Measurements from ENCODE around the gene FAM81A. TPM values are rescaled to one million over a fixed set of nuclear protein-coding genes. Genes with fewer than 3 reads are reported as not detected.

FAM81A gene
- total RNA-seq, result 1 to 10 TPM; 1.1 to 4.5 (median 3.2) TPM
- 1 to 10 TPM in 1 of 2 donors, under 1 TPM in 1; 0.91 to 4.6 TPM for polyA plus RNA-seq
- long read RNA-seq, donor 1, partial matches to known transcripts, result 2 of 4 reads
- long read RNA-seq, donor 1, other reads (novel, unspliced or antisense), result 0 of 4 reads
- long read RNA-seq, donor 2, partial matches to known transcripts, result 2 of 3 reads
- long read RNA-seq, donor 2, other reads (novel, unspliced or antisense), result 1 of 3 reads
- long read RNA-seq, donor 3, partial matches to known transcripts, result 0 of 5 reads
- long read RNA-seq, donor 3, other reads (novel, unspliced or antisense), result 0 of 5 reads

- Histone ChIP-seq H3K4me3 (peak within 1 kb of the TSS; percentile 50 to 86 (median 60)), H3K27ac (peak within 1 kb of the TSS in 8 of 12 donors; percentile 24 to 53 (median 37))
- 0 to 1% (median 1%) methylated on average over 22 to 96 of the region's 96 CpGs for WGBS, 4 donors
These were observed at the start of gene FAM81A for GRCh38 chr15:59437817-59438624. TSS of gene FAM81A (plus strand) at chr15:59438186. CDS start at chr15:59458627, 20,441 bp downstream.

GRCh38 chr15:59388670-59389069, 49.3 kb upstream of the FAM81A start:
- H3K27ac ChIP-seq, result no peak overlapping the region
- WGBS, 4 donors, result 71 to 83% (median 81%) methylated on average over 3 of the region's 3 CpGs
- H3K4me1 ChIP-seq, result peaks cover 0 to 5% (median 0%) of the 10 kb centered on the region in 12 donors
- ATAC-seq (peak in 1 of 4 donors; percentile 12), DNase-seq (no peak)
- H3K36me3 ChIP-seq, result no peaks in the 10 kb centered on the region
- TF ChIP-seq POLR2A (IDR thresholded peaks at IDR 0.05) (no peak), CTCF (IDR thresholded peaks at IDR 0.05) (no peak)
- H3K9me3 ChIP-seq, result no peaks in the 10 kb centered on the region
- no peaks in the 10 kb centered on the region for H3K27me3 ChIP-seq
- intact Hi-C loops (cut with DNase I), result loop anchor here in 1 of 10 donors (10.0 kb wide), 1 partner anchor 96 kb away; no protein-coding TSS in a partner anchor
- no peak overlapping the region for H3K4me3 ChIP-seq

More at GRCh38 chr15:59437817-59438624, at the start of gene FAM81A:
- ATAC-seq, result peak; percentile 97 to 99 (median 99)
- Histone ChIP-seq H3K36me3 (no peaks in the 10 kb centered on the region), H3K27me3 (peaks cover 0 to 17% (median 0%) of the 10 kb centered on the region in 9 donors), H3K9me3 (no peaks in the 10 kb centered on the region), H3K4me1 (peaks cover 0 to 21% (median 14%) of the 10 kb centered on the region in 12 donors)
- peak; percentile 91 to 94 (median 91) for DNase-seq
- intact Hi-C loops (cut with DNase I), result loop anchor here in 7 of 10 donors (2.0 to 10.0 kb wide), 6 partner anchors 47 to 451 kb away; partner anchors contain the start of genes MYO1E (in 7 of the 7) and RNF111 (in 1 of the 7)
- TF ChIP-seq CTCF (IDR thresholded peaks at IDR 0.05) (no peak), POLR2A (IDR thresholded peaks at IDR 0.05) (no peak)

GRCh38 chr15:59392299-59392698, 45.7 kb upstream of the FAM81A start:
- DNase-seq (no peak), ATAC-seq (no peak)
- no peaks in the 10 kb centered on the region for H3K36me3 ChIP-seq
- 75 to 82% (median 77%) methylated on average over 5 of the region's 5 CpGs for WGBS, 4 donors
- peaks cover 0 to 5% (median 0%) of the 10 kb centered on the region in 12 donors for H3K4me1 ChIP-seq
- TF ChIP-seq CTCF (IDR thresholded peaks at IDR 0.05), result no peak
- TF ChIP-seq POLR2A (IDR thresholded peaks at IDR 0.05), result no peak
- H3K4me3 ChIP-seq, result no peak overlapping the region
- no peak overlapping the region for H3K27ac ChIP-seq
- intact Hi-C loops (cut with DNase I), result no loop called here
- H3K9me3 ChIP-seq, result no peaks in the 10 kb centered on the region
- H3K27me3 ChIP-seq, result peaks cover 0 to 2% (median 0%) of the 10 kb centered on the region in 9 donors

All from heart left ventricle (tissue), 16 donors.